HG03460 (cell line): ENCODE results near the gene FZD10.

ENCODE experiments used
- ATAC-seq: cut with Tn5 transposase; IDR thresholded peaks from one replicate; pipeline ENCODE4 v1.9.1; 2021; ENCODE audit not compliant: unreplicated experiment

The FZD10 gene

GRCh38 chr12:130152386-130152785 is 9.9 kb upstream of the FZD10 start:
- no peak for ATAC-seq

GRCh38 chr12:130153803-130154202 is 8.5 kb upstream of the FZD10 start:
- no peak for ATAC-seq

- no peak for ATAC-seq
Measured at GRCh38 chr12:130154276-130155070, 7.8 kb upstream of the FZD10 start.

GRCh38 chr12:130155416-130156073 is 6.7 kb upstream of the FZD10 start:
- ATAC-seq, result no peak

GRCh38 chr12:130156652-130157275 is 5.5 kb upstream of the FZD10 start:
- no peak for ATAC-seq

GRCh38 chr12:130157998-130158753 is 4.1 kb upstream of the FZD10 start:
- ATAC-seq, result no peak

- no peak for ATAC-seq
Measured at GRCh38 chr12:130158754-130159059, 3.6 kb upstream of the FZD10 start.

- no peak for ATAC-seq
Measured at GRCh38 chr12:130160306-130160705, 2.0 kb upstream of the FZD10 start.

GRCh38 chr12:130160711-130161231 is 1.5 kb upstream of the FZD10 start:
- no peak for ATAC-seq

GRCh38 chr12:130161261-130162243 is 712 bp upstream of the FZD10 start:
- no peak for ATAC-seq

GRCh38 chr12:130162745-130163460 is 639 bp downstream of the FZD10 start:
- ATAC-seq, result no peak

- no peak for ATAC-seq
Measured at GRCh38 chr12:130163461-130164215, 1.4 kb downstream of the FZD10 start.

- ATAC-seq, result no peak
Measured at GRCh38 chr12:130164216-130164542, 1.9 kb downstream of the FZD10 start.

GRCh38 chr12:130164936-130165335 is 2.7 kb downstream of the FZD10 start:
- no peak for ATAC-seq

GRCh38 chr12:130166306-130166705 is 4.0 kb downstream of the FZD10 start:
- ATAC-seq, result no peak

- no peak for ATAC-seq
Measured at GRCh38 chr12:130167537-130167936, 5.3 kb downstream of the FZD10 start.

- no peak for ATAC-seq
Measured at GRCh38 chr12:130169256-130169655, 7.0 kb downstream of the FZD10 start.

- ATAC-seq, result no peak
Measured at GRCh38 chr12:130169924-130170323, 7.7 kb downstream of the FZD10 start.

- no peak for ATAC-seq
Measured at GRCh38 chr12:130170611-130171010, 8.3 kb downstream of the FZD10 start.
